HG02678 (cell line): ENCODE measurements around the gene PYGB.

Experiments
- ATAC-seq: cut with Tn5 transposase; IDR thresholded peaks from one replicate; pipeline ENCODE4 v1.9.1; 2021; ENCODE audit warnings: mild to moderate bottlenecking, moderate library complexity; ENCODE audit not compliant: unreplicated experiment

Gene PYGB

GRCh38 chr20:25269057-25269832 lies 21.4 kb downstream of the PYGB start:
- no peak for ATAC-seq

GRCh38 chr20:25269833-25270170 lies 21.9 kb downstream of the PYGB start:
- ATAC-seq = no peak

GRCh38 chr20:25270829-25271251 lies 23.0 kb downstream of the PYGB start:
- no peak for ATAC-seq

GRCh38 chr20:25271486-25272222 lies 23.8 kb downstream of the PYGB start:
- no peak for ATAC-seq

- ATAC-seq = no peak
Observed at GRCh38 chr20:25272223-25273000, 24.5 kb downstream of the PYGB start.

- ATAC-seq = no peak
Observed at GRCh38 chr20:25273046-25273445, 25.2 kb downstream of the PYGB start.

- no peak for ATAC-seq
Observed at GRCh38 chr20:25273541-25274358, 25.9 kb downstream of the PYGB start.

GRCh38 chr20:25274481-25274880 lies 26.6 kb downstream of the PYGB start:
- ATAC-seq = no peak

- no peak for ATAC-seq
Observed at GRCh38 chr20:25274891-25275812, 27.3 kb downstream of the PYGB start.

GRCh38 chr20:25275813-25276532 lies 28.1 kb downstream of the PYGB start:
- no peak for ATAC-seq

GRCh38 chr20:25276533-25277050 lies 28.7 kb downstream of the PYGB start:
- no peak for ATAC-seq

GRCh38 chr20:25277051-25277801 lies 29.3 kb downstream of the PYGB start:
- no peak for ATAC-seq

GRCh38 chr20:25277941-25278521 lies 30.1 kb downstream of the PYGB start:
- ATAC-seq = no peak

GRCh38 chr20:25278636-25279361 lies 30.9 kb downstream of the PYGB start:
- ATAC-seq = no peak

- ATAC-seq = no peak
Observed at GRCh38 chr20:25279403-25279802, 31.5 kb downstream of the PYGB start.

GRCh38 chr20:25280051-25280573 lies 32.2 kb downstream of the PYGB start:
- no peak for ATAC-seq
